GM12878 (cell line): ENCODE measurements around the gene PDE10A. TPM values are rescaled to one million over a fixed set of nuclear protein-coding genes. Genes with fewer than 3 reads are reported as not detected.

ENCODE experiments used
- ATAC-seq: fragments of 200-7000 bp; cut with Tn5 transposase; 3 replicates; pipeline ENCODE4 v1.9.1; 2020; ENCODE audit warnings: mild to moderate bottlenecking, moderate library complexity
- BruUV-seq: library from RNA; stranded (reverse); fragments of 400-500 nt; replicated peaks from 2 replicates; lab custom pipeline; 2021; lab: Mats Ljungman, UMichigan
- CTCF ChIA-PET: fragments of 300-600 bp; sonication (Branson Sonifier 250); formaldehyde crosslinking; extraction: SDS; loops from one replicate; lab custom pipeline; 2021; ENCODE audit warnings: inconsistent platforms; lab: Yijun Ruan, JAX
- POLR2A ChIA-PET: fragments of 350-600 bp; formaldehyde crosslinking; extraction: SDS; loops from one replicate; lab custom pipeline; 2021; ENCODE audit warnings: inconsistent platforms; lab: Charles Lee
- RAD21 ChIA-PET: fragments of 300-600 bp; sonication (Branson Sonifier 250); formaldehyde crosslinking; loops from one replicate; lab custom pipeline; 2023; ENCODE audit warnings: antibody characterized with exemption; ENCODE audit not compliant: unreplicated experiment; lab: Charles Lee
- SMC1A ChIA-PET: fragments of 300-600 bp; sonication (Branson Sonifier 250); formaldehyde crosslinking; loops from one replicate; lab custom pipeline; 2023; ENCODE audit not compliant: unreplicated experiment, uncharacterized antibody; lab: Charles Lee
- DNase-seq: peaks from one replicate; pipeline ENCODE4 v3.0.0-alpha.2; 2011; ENCODE audit warnings: low read depth, low spot score
- FAIRE-seq: peaks from 3 replicates; lab custom pipeline; 2011; peaks lifted over from hg19 to GRCh38; lab: Jason Lieb, UNC
- H2AFZ ChIP-seq: 2 replicates; pipeline ENCODE4 v1.6.0; 2011; ENCODE audit warnings: low read depth, low read length, control low read depth; ENCODE audit not compliant: control insufficient read depth
- H3K27ac ChIP-seq: 2 replicates; pipeline ENCODE4 v1.5.1; 2011; ENCODE audit warnings: control low read depth; ENCODE audit not compliant: control insufficient read depth, insufficient read depth
- H3K27me3 ChIP-seq, 2 experiments: replicated peaks in 1 of 2; 2 replicates each; pipeline versions ENCODE4 v1.6.0 to v1.6.1; 2011; ENCODE audit warnings: low read length in 1 of 2; ENCODE audit not compliant: control insufficient read depth in 2 of 2, insufficient read depth in 2 of 2
- H3K36me3 ChIP-seq, 2 experiments: 2 replicates each; pipeline ENCODE4 v1.5.1; 2011; ENCODE audit warnings: low read length in 1 of 2; ENCODE audit not compliant: control insufficient read depth in 2 of 2, insufficient read depth in 2 of 2
- H3K4me1 ChIP-seq: 2 replicates; pipeline ENCODE4 v1.6.1; 2011; ENCODE audit warnings: mild to moderate bottlenecking, low read length, moderate library complexity, mixed read lengths; ENCODE audit not compliant: control insufficient read depth, insufficient read depth
- H3K4me2 ChIP-seq: 2 replicates; pipeline ENCODE4 v1.6.0; 2011; ENCODE audit warnings: control low read depth; ENCODE audit not compliant: control insufficient read depth, insufficient read depth
- H3K4me3 ChIP-seq: fragments of 200-600 bp; sonication (generic); 2 replicates; pipeline ENCODE4 v1.5.1; 2016
- H3K79me2 ChIP-seq: 2 replicates; pipeline ENCODE4 v1.6.0; 2011; ENCODE audit warnings: low read length; ENCODE audit not compliant: control insufficient read depth, insufficient read depth
- H3K9ac ChIP-seq: 2 replicates; pipeline ENCODE4 v1.8.0; 2011; ENCODE audit warnings: low read length, control low read depth, mixed read lengths; ENCODE audit not compliant: control insufficient read depth, insufficient read depth
- H3K9me3 ChIP-seq: replicated peaks from 3 replicates; pipeline ENCODE4 v1.5.1; 2011; ENCODE audit warnings: mild to moderate bottlenecking, low read length; ENCODE audit not compliant: control insufficient read depth, insufficient read depth
- H4K20me1 ChIP-seq: 2 replicates; pipeline ENCODE4 v1.6.0; 2011; ENCODE audit not compliant: control insufficient read depth, insufficient read depth
- CBX3 ChIP-seq: fragments of 200-600 bp; sonication (generic); IDR thresholded peaks from 2 replicates; pipeline ENCODE4 v1.6.1; 2016; ENCODE audit warnings: low read depth, borderline replicate concordance
- HDAC6 ChIP-seq: fragments of 200-600 bp; sonication (generic); IDR thresholded peaks from one replicate; pipeline ENCODE4 v1.8.0; 2017; ENCODE audit warnings: antibody characterized with exemption; ENCODE audit not compliant: unreplicated experiment
- JUND ChIP-seq: IDR thresholded peaks from 2 replicates; pipeline ENCODE4 v1.6.1; 2012; ENCODE audit warnings: low read depth, mild to moderate bottlenecking, low read length, improper control_type of control experiment, moderate library complexity
- RBBP5 ChIP-seq: fragments of 200-600 bp; sonication (generic); conservative IDR thresholded peaks from 2 replicates; pipeline ENCODE4 v1.6.1; 2016
- SIN3A ChIP-seq: IDR thresholded peaks from 2 replicates; pipeline ENCODE4 v1.6.1; 2012; ENCODE audit warnings: low read depth, low read length, improper control_type of control experiment
- SMARCA5 ChIP-seq: fragments of 450-650 bp; IDR thresholded peaks from 2 replicates; pipeline ENCODE4 v1.6.1; 2017; ENCODE audit warnings: mild to moderate bottlenecking
- SRF ChIP-seq, 2 experiments: IDR thresholded peaks; 2 replicates each; pipeline ENCODE4 v1.6.1; 2011; ENCODE audit warnings: low read depth in 2 of 2, low read length in 2 of 2, mild to moderate bottlenecking in 1 of 2, moderate library complexity in 1 of 2
- TARDBP ChIP-seq: IDR thresholded peaks from 2 replicates; pipeline ENCODE4 v1.6.1; 2016; ENCODE audit warnings: borderline replicate concordance
- WGBS: methylation state at CpG from one replicate; pipeline ENCODE4 v1.1.6; 2016; ENCODE audit warnings: low lambda C conversion rate; ENCODE audit not compliant: insufficient replicate concordance, insufficient coverage; ENCODE audit errors: missing lambda C conversion rate; 5-methylcytosine and 5-hydroxymethylcytosine counted together
- in situ Hi-C: fragments of 300-500 bp; cut with MboI; formaldehyde crosslinking; loops from 9 replicates; pipeline ENCODE4 v1.14.3; 2018; ENCODE audit warnings: mixed read lengths
- intact Hi-C: fragments of 100-400 bp; cut with micrococcal nuclease; formaldehyde crosslinking; loops from one replicate; pipeline ENCODE4 v1.14.2; 2022; ENCODE audit not compliant: unreplicated experiment
- polyA plus RNA-seq, 11 experiments: library from polyadenylated mRNA; depleted of rRNA in 4 of 11; unstranded in 6 of 11; stranded (reverse) in 5 of 11; fragments of >200 nt; fragmentation: Nextera tagmentation in 4 of 11; fragmentation: Illumina TruSeq in 1 of 11; extraction: Ambion mirVana in 4 of 11; extraction: Trizol in 1 of 11; gene quantifications; 1 replicate in 1 of 11; 2 replicates in 10 of 11; pipeline versions ENCODE4 v1.2.1 to v1.2.3, GENCODE V29; 2011 to 2016; ENCODE audit warnings: inconsistent platforms in 2 of 11, missing spikeins in 2 of 11, low read depth in 1 of 11
- total RNA-seq, 4 experiments: library from RNA; depleted of rRNA in 3 of 4; stranded (reverse); fragments of >200 nt in 3 of 4; fragmentation: Illumina TruSeq in 1 of 4; extraction: Trizol in 1 of 4; gene quantifications; 2 replicates each; pipeline versions ENCODE4 v1.2.1 to v1.2.3, GENCODE V29; 2013 to 2021
- TF ChIP-seq, protein P1 (sequence below), 3 experiments: IDR thresholded peaks in 2 of 3; conservative IDR thresholded peaks in 1 of 3; 2 replicates each; pipeline ENCODE4 v1.5.1; 2011; ENCODE audit warnings: low read depth in 3 of 3, low read length in 3 of 3, mild to moderate bottlenecking in 3 of 3, control low read depth in 2 of 3, moderate library complexity in 2 of 3, inconsistent platforms in 1 of 3, mixed read lengths in 1 of 3; ENCODE audit not compliant: control insufficient read depth in 2 of 3, insufficient read depth in 1 of 3; ENCODE audit errors: extremely low read depth in 1 of 3
- TF ChIP-seq, protein P2 (sequence below): IDR thresholded peaks from 2 replicates; pipeline ENCODE4 v1.6.1; 2012; ENCODE audit warnings: low read depth, low read length, improper control_type of control experiment
- TF ChIP-seq, protein P3 (sequence below): fragments of 450-650 bp; IDR thresholded peaks from 2 replicates; pipeline ENCODE4 v1.6.1; 2017; ENCODE audit warnings: borderline replicate concordance
- TF ChIP-seq, protein P4 (sequence below): IDR thresholded peaks from 2 replicates; pipeline ENCODE4 v1.6.1; 2011; ENCODE audit warnings: borderline replicate concordance, low read depth, mild to moderate bottlenecking, moderate library complexity, mixed read lengths, low read length; ENCODE audit not compliant: insufficient read depth; ENCODE audit errors: extremely low read length
- TF ChIP-seq, protein P5 (sequence below): fragments of 450-650 bp; IDR thresholded peaks from 2 replicates; pipeline ENCODE4 v1.6.1; 2017; ENCODE audit warnings: low read depth, mild to moderate bottlenecking, moderate library complexity

Gene PDE10A
- total and polyA plus RNA-seq, 10 of the 15 experiments (the other 5 are each of a cell fraction or from before 2014, with no cell fraction given): under 0.01 to 1.3 (median 0.03) TPM; not detected in 2

DNA sequence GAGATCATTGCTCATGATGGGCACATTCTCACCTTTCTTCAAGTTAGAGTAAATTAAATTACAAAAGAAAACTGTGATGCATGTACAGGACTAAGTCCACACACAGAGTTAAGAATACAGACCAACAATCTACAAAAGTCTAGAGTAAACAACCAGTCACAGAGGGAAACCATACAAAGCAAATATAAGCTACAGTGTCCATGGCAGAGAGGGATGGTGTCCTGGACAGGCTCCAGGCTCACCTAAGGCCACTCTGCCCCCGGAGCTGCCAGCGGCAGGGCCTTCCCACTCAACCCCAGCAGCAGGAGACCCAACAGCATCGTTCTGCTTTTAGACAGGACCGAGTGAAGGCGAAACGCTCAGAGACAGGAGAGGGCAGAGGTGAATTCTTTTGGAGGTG lies 16.0 kb downstream of the PDE10A start (continued):
- TF ChIP-seq, protein P1, sequence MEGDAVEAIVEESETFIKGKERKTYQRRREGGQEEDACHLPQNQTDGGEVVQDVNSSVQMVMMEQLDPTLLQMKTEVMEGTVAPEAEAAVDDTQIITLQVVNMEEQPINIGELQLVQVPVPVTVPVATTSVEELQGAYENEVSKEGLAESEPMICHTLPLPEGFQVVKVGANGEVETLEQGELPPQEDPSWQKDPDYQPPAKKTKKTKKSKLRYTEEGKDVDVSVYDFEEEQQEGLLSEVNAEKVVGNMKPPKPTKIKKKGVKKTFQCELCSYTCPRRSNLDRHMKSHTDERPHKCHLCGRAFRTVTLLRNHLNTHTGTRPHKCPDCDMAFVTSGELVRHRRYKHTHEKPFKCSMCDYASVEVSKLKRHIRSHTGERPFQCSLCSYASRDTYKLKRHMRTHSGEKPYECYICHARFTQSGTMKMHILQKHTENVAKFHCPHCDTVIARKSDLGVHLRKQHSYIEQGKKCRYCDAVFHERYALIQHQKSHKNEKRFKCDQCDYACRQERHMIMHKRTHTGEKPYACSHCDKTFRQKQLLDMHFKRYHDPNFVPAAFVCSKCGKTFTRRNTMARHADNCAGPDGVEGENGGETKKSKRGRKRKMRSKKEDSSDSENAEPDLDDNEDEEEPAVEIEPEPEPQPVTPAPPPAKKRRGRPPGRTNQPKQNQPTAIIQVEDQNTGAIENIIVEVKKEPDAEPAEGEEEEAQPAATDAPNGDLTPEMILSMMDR (IDR thresholded peaks at IDR 0.05 in 2 of 3, conservative IDR thresholded peaks at IDR 0.05 in 1 of 3; ENCODE audit: control insufficient read depth in 2 of 3, extremely low read depth in 1 of 3, insufficient read depth in 1 of 3, low read depth in 3 of 3, low read length in 3 of 3): no peak
- TF ChIP-seq HDAC6: no peak
- no peak for TF ChIP-seq RBBP5
- TF ChIP-seq, all 136 proteins: peak for 0

DNA sequence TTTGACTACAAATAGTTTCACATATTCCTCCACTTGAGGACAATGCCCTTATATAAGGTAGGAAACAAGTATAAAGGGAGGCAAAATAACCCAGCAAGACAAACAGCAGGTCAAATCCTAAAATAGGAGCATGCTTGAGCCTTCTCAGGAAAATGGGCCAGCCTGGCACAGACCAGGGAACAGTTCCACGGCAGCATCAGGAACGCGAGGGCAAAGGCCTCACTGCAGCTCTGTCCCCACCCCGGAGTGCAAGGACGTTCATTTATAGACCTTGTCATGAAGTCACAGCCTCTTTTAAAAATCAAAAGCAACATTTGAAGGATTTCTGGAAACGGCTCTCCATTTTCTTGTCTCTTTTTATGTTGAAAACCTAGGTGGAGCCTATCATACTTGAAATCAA lies 17.1 kb downstream of the PDE10A start:
- in situ Hi-C loops (no loop called here), intact Hi-C loops (no loop called here)
- Histone ChIP-seq H3K4me1 (no peaks in the 10 kb centered on the region), H4K20me1 (no peaks in the 10 kb centered on the region), H3K79me2 (no peaks in the 10 kb centered on the region), H3K4me3 (no peak overlapping the region), H3K9me3 (no peaks in the 10 kb centered on the region), H3K36me3 (no peaks in the 10 kb centered on the region), H3K4me2 (no peak overlapping the region), H3K27me3 (no peaks in the 10 kb centered on the region), H2AFZ (no peak overlapping the region), H3K27ac (no peak overlapping the region), H3K9ac (no peak overlapping the region)
- DNase-seq: no peak
- ChIA-PET RAD21 (no interaction called here), SMC1A (no interaction called here), CTCF (interaction anchor here (1.0 kb wide), 1 partner anchor 13 kb away, joined by 4 read pairs; no protein-coding TSS in a partner anchor), POLR2A (no interaction called here)
- ATAC-seq: no peak
- 30% methylated on average over 6 of the region's 6 CpGs for WGBS
- TF ChIP-seq TARDBP: no peak
- no peak for TF ChIP-seq SMARCA5
- TF ChIP-seq, protein P2, sequence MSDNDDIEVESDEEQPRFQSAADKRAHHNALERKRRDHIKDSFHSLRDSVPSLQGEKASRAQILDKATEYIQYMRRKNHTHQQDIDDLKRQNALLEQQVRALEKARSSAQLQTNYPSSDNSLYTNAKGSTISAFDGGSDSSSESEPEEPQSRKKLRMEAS: no peak
- TF ChIP-seq CBX3: no peak
- TF ChIP-seq SIN3A: no peak
- no peak for TF ChIP-seq SRF (IDR thresholded peaks at IDR 0.05; ENCODE audit: low read depth in 2 of 2, low read length in 2 of 2)
- TF ChIP-seq, protein P3, sequence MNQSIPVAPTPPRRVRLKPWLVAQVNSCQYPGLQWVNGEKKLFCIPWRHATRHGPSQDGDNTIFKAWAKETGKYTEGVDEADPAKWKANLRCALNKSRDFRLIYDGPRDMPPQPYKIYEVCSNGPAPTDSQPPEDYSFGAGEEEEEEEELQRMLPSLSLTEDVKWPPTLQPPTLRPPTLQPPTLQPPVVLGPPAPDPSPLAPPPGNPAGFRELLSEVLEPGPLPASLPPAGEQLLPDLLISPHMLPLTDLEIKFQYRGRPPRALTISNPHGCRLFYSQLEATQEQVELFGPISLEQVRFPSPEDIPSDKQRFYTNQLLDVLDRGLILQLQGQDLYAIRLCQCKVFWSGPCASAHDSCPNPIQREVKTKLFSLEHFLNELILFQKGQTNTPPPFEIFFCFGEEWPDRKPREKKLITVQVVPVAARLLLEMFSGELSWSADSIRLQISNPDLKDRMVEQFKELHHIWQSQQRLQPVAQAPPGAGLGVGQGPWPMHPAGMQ: no peak
- TF ChIP-seq, protein P4, sequence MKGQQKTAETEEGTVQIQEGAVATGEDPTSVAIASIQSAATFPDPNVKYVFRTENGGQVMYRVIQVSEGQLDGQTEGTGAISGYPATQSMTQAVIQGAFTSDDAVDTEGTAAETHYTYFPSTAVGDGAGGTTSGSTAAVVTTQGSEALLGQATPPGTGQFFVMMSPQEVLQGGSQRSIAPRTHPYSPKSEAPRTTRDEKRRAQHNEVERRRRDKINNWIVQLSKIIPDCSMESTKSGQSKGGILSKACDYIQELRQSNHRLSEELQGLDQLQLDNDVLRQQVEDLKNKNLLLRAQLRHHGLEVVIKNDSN: no peak
- no peak for TF ChIP-seq JUND
- TF ChIP-seq, protein P5, sequence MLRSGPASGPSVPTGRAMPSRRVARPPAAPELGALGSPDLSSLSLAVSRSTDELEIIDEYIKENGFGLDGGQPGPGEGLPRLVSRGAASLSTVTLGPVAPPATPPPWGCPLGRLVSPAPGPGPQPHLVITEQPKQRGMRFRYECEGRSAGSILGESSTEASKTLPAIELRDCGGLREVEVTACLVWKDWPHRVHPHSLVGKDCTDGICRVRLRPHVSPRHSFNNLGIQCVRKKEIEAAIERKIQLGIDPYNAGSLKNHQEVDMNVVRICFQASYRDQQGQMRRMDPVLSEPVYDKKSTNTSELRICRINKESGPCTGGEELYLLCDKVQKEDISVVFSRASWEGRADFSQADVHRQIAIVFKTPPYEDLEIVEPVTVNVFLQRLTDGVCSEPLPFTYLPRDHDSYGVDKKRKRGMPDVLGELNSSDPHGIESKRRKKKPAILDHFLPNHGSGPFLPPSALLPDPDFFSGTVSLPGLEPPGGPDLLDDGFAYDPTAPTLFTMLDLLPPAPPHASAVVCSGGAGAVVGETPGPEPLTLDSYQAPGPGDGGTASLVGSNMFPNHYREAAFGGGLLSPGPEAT: no peak
- FAIRE-seq: no peak
- no TSS peak for BruUV-seq
